ENCODE data around the gene TWF1. TPM values are rescaled to one million over a fixed set of nuclear protein-coding genes. Genes with fewer than 3 reads are reported as not detected.
"Not testable (repeated sequence)": the region's sequence is repeated elsewhere in the genome, so short reads cannot be mapped to it uniquely, and the experiment has no call there.

The TWF1 gene
- polyA plus RNA-seq (2013, experiment 1 of 4), result 40.9 TPM
- 37.2 TPM for polyA plus RNA-seq (2013, experiment 2 of 4)
- polyA plus RNA-seq (2013, experiment 3 of 4), result 34.6 TPM
- 39.6 TPM for polyA plus RNA-seq (2013, experiment 4 of 4)

DNA sequence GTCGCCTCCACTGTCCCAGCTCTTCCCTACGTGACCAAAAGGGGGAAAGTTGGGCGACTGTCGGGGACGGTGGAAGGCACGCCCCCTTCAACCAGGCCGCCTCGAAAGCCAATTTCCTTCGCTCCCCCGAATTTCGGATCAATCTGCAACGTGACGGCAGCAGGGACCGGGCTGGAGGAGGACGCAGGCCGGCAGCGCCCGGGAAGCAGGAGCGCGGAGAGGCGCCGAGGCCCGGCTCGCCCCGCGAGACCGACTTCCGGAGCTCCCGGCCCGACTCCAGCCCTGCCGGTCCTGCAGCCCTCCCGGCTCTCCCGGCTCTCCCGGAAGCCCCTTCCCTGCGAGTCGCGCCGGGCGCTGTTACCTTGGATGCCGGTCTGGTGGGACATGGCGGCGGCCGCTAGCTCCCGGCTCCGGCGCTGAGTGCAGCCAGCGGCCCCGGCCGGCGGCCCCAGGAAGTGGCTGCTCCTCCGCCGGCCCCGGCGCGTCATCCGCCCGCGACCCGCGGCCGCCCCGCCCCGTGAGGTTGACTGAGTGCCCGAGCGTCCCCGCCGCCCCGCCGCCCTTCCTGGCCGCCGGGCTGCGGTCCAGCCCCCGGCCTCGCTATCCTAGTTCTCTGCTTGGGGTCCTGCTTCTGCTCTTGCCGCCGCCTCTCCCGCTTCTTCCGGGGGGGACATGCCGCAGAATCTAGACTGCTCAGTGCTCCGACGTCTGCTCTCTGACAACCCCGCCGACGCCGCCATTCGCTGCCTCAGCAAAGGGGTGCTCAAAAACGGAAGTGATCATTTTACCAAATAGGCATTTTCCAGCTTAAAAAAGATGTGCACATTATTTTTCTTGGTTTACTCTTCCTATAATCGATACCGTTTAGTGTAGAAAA lies at the start of gene TWF1:
TSS of gene TWF1 (minus strand) at position 458 of the 877 bp plus-strand sequence. CDS start at position 386, 72 bp downstream.
- H3K27ac ChIP-seq (ENCODE audit: insufficient read depth, low read depth, low read length, poor library complexity, severe bottlenecking), result peak within 1 kb of the TSS; percentile 87
- no peaks in the 10 kb centered on the region for H3K4me1 ChIP-seq (ENCODE audit: control insufficient read depth, insufficient read depth, low read length)
- peak within 1 kb of the TSS; percentile 92 for H3K4me3 ChIP-seq (ENCODE audit: insufficient read depth, low read depth, low read length)
- no peaks in the 10 kb centered on the region for H3K9me3 ChIP-seq (ENCODE audit: control insufficient read depth, low read length)
- 0% methylated on average over 89 of the region's 89 CpGs for WGBS, 2 experiments
- H3K36me3 ChIP-seq (ENCODE audit: control insufficient read depth, insufficient read depth, low read length), result peaks cover under 1% of the 10 kb centered on the region
- no peaks in the 10 kb centered on the region for H3K27me3 ChIP-seq (ENCODE audit: control insufficient read depth, insufficient read depth, low read length, poor library complexity, severe bottlenecking)

DNA sequence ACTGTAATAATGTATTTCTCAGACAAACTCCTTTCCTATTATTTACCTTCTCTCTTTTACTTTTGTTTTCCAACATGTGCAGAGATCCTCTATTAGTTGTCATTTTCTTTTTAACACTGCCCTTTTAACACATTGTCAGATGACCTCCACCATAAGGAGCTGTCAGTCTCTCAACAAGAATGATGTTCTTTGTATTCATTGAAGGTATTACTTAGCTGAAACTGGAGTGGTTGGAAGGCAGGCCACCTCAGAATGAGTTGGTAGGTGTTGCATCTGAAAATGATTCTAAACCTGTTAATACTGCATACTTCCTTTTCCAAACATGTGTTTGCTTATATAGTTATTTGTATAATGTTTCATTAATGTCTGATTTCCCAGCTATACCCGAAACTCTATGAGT lies 46.6 kb upstream of the TWF1 start:
- no peaks in the 10 kb centered on the region for H3K27me3 ChIP-seq (ENCODE audit: control insufficient read depth, insufficient read depth, low read length, poor library complexity, severe bottlenecking)
- H3K4me3 ChIP-seq (ENCODE audit: insufficient read depth, low read depth, low read length), result no peak overlapping the region
- no peaks in the 10 kb centered on the region for H3K4me1 ChIP-seq (ENCODE audit: control insufficient read depth, insufficient read depth, low read length)
- H3K27ac ChIP-seq (ENCODE audit: insufficient read depth, low read depth, low read length, poor library complexity, severe bottlenecking), result no peak overlapping the region
- no peaks in the 10 kb centered on the region for H3K9me3 ChIP-seq (ENCODE audit: control insufficient read depth, low read length)
- H3K36me3 ChIP-seq (ENCODE audit: control insufficient read depth, insufficient read depth, low read length), result no peaks in the 10 kb centered on the region
- WGBS, 2 experiments, result no CpG with 5 or more reads among the region's 1 CpG

DNA sequence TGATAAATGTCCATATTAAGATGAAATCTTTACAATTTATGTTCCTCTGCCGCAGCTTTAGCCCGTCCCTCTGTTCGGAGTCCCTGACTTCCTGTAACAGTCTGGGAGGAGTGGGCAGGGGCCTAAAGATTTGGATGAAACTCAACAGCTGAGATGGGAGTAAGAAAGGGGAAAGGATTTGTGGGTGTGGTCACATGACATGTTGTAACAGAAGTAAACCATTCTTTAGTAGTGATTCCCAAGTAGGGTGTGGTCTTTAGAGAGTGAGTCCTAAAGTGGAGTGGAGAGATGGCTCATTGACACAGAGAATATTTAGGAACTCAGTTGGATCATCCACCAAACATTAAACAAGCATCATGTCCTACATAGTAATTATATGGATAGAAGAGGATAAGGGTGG lies 42.7 kb upstream of the TWF1 start:
- H3K27me3 ChIP-seq (ENCODE audit: control insufficient read depth, insufficient read depth, low read length, poor library complexity, severe bottlenecking), result no peaks in the 10 kb centered on the region
- H3K4me1 ChIP-seq (ENCODE audit: control insufficient read depth, insufficient read depth, low read length), result no peaks in the 10 kb centered on the region
- no peak overlapping the region for H3K27ac ChIP-seq (ENCODE audit: insufficient read depth, low read depth, low read length, poor library complexity, severe bottlenecking)
- no peaks in the 10 kb centered on the region for H3K36me3 ChIP-seq (ENCODE audit: control insufficient read depth, insufficient read depth, low read length)
- H3K4me3 ChIP-seq (ENCODE audit: insufficient read depth, low read depth, low read length), result no peak overlapping the region
- no peaks in the 10 kb centered on the region for H3K9me3 ChIP-seq (ENCODE audit: control insufficient read depth, low read length)
- WGBS, 2 experiments, result 98 to 100% methylated on average over 3 of the region's 3 CpGs

DNA sequence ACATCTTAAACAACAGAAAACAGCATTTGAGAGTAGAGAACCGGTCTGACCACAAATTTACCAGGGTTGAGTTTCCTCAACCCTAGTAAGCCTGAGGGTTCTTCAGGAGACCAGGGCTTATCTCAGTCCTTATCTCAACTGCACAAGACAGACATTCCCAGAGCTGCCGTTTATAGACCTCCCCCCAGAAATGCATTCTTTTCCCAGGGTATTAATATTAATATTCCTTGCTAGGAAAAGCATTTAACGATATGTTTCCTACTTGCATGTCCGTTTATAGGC lies 42.0 kb upstream of the TWF1 start:
- no peak overlapping the region for H3K4me3 ChIP-seq (ENCODE audit: insufficient read depth, low read depth, low read length)

DNA sequence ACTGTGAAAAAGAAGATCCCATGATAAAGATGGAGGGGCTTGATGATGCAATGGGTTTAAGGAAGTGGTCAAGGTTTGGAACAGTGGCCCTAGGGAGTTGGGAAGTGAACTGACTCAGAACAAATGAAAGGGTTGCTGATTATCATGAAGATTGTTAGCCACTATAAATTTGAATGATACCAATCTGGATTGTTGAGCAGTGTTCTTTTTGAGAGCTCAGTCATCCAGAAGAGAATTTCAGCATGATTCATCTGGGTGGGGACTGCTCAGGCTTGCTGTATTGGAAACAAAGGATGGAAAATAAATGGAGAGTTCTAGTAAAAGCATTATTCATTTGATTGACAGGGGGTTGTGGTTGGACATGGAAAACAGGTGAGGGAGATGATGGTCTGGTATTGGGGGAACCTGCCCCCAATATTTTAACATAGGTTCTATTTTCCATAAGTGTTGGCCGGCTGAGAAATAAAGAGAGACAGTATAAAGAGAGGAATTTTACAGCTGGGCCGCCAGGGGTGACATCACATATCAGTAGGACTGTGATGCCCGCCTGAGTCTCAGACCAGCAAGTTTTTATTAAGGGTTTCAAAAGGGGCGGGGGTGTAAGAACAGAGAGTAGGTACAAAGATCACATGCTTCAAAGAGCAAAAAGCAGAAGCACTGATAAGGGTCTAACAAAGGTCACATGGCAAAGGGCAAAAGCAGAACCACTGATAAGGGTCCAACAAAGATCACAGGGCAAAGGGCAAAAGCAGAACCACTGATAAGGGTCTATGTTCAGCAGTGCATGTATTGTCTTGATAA lies 41.5 kb upstream of the TWF1 start:
- not testable (repeated sequence) for H3K36me3 ChIP-seq (ENCODE audit: control insufficient read depth, insufficient read depth, low read length); H3K4me3 ChIP-seq (ENCODE audit: insufficient read depth, low read depth, low read length); H3K27ac ChIP-seq (ENCODE audit: insufficient read depth, low read depth, low read length, poor library complexity, severe bottlenecking); H3K9me3 ChIP-seq (ENCODE audit: control insufficient read depth, low read length); H3K27me3 ChIP-seq (ENCODE audit: control insufficient read depth, insufficient read depth, low read length, poor library complexity, severe bottlenecking); H3K4me1 ChIP-seq (ENCODE audit: control insufficient read depth, insufficient read depth, low read length)
- 87 to 88% methylated on average over 2 to 4 of the region's 4 CpGs for WGBS, 2 experiments

More for the DNA sequence above, 42.0 kb upstream of the TWF1 start:
- WGBS, 2 experiments, result 92 to 94% methylated on average over 4 of the region's 4 CpGs
- no peaks in the 10 kb centered on the region for H3K27me3 ChIP-seq (ENCODE audit: control insufficient read depth, insufficient read depth, low read length, poor library complexity, severe bottlenecking)
- H3K36me3 ChIP-seq (ENCODE audit: control insufficient read depth, insufficient read depth, low read length), result no peaks in the 10 kb centered on the region
- H3K27ac ChIP-seq (ENCODE audit: insufficient read depth, low read depth, low read length, poor library complexity, severe bottlenecking), result no peak overlapping the region
- no peaks in the 10 kb centered on the region for H3K9me3 ChIP-seq (ENCODE audit: control insufficient read depth, low read length)
- no peaks in the 10 kb centered on the region for H3K4me1 ChIP-seq (ENCODE audit: control insufficient read depth, insufficient read depth, low read length)

- H3K27ac ChIP-seq (ENCODE audit: insufficient read depth, low read depth, low read length, poor library complexity, severe bottlenecking), result no peak overlapping the region
- H3K27me3 ChIP-seq (ENCODE audit: control insufficient read depth, insufficient read depth, low read length, poor library complexity, severe bottlenecking), result peaks cover 15% of the 10 kb centered on the region
- H3K4me1 ChIP-seq (ENCODE audit: control insufficient read depth, insufficient read depth, low read length), result no peaks in the 10 kb centered on the region
- H3K36me3 ChIP-seq (ENCODE audit: control insufficient read depth, insufficient read depth, low read length), result no peaks in the 10 kb centered on the region
- no peak overlapping the region for H3K4me3 ChIP-seq (ENCODE audit: insufficient read depth, low read depth, low read length)
- 86 to 92% methylated on average over 1 of the region's 1 CpG for WGBS, 2 experiments
- no peaks in the 10 kb centered on the region for H3K9me3 ChIP-seq (ENCODE audit: control insufficient read depth, low read length)
Observed at GRCh38 chr12:43842259-43842658, 36.1 kb upstream of the TWF1 start.

- Histone ChIP-seq H3K4me3 (ENCODE audit: insufficient read depth, low read depth, low read length) (no peak overlapping the region), H3K9me3 (ENCODE audit: control insufficient read depth, low read length) (no peaks in the 10 kb centered on the region), H3K36me3 (ENCODE audit: control insufficient read depth, insufficient read depth, low read length) (no peaks in the 10 kb centered on the region), H3K27me3 (ENCODE audit: control insufficient read depth, insufficient read depth, low read length, poor library complexity, severe bottlenecking) (peaks cover 25% of the 10 kb centered on the region), H3K4me1 (ENCODE audit: control insufficient read depth, insufficient read depth, low read length) (no peaks in the 10 kb centered on the region), H3K27ac (ENCODE audit: insufficient read depth, low read depth, low read length, poor library complexity, severe bottlenecking) (no peak overlapping the region)
- 94 to 95% methylated on average over 3 of the region's 3 CpGs for WGBS, 2 experiments
Observed at GRCh38 chr12:43841253-43841652, 35.1 kb upstream of the TWF1 start.

DNA sequence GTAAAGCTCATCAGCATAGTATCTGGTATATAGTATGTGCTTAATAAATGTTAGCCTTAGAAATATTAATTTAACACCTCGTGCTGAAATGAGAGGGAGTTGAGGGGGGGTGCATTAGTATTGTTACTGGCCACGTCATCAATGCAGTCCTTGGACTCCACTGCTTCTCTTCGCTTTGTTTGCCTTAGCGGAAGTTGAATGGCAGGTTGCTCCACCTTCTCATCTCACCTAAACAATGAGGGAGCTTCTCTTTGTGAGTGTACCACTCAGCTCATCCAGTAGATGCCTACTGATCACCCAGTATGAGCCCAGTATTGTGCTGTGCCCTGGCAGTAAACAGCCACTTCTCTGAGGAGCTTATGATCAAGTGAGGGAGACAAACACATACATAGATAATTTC lies 34.2 kb upstream of the TWF1 start:
- Histone ChIP-seq H3K36me3 (ENCODE audit: control insufficient read depth, insufficient read depth, low read length) (no peaks in the 10 kb centered on the region), H3K27ac (ENCODE audit: insufficient read depth, low read depth, low read length, poor library complexity, severe bottlenecking) (no peak overlapping the region), H3K9me3 (ENCODE audit: control insufficient read depth, low read length) (no peaks in the 10 kb centered on the region), H3K4me1 (ENCODE audit: control insufficient read depth, insufficient read depth, low read length) (no peaks in the 10 kb centered on the region), H3K4me3 (ENCODE audit: insufficient read depth, low read depth, low read length) (no peak overlapping the region), H3K27me3 (ENCODE audit: control insufficient read depth, insufficient read depth, low read length, poor library complexity, severe bottlenecking) (peaks cover 34% of the 10 kb centered on the region)
- 71 to 81% methylated on average over 4 of the region's 4 CpGs for WGBS, 2 experiments

DNA sequence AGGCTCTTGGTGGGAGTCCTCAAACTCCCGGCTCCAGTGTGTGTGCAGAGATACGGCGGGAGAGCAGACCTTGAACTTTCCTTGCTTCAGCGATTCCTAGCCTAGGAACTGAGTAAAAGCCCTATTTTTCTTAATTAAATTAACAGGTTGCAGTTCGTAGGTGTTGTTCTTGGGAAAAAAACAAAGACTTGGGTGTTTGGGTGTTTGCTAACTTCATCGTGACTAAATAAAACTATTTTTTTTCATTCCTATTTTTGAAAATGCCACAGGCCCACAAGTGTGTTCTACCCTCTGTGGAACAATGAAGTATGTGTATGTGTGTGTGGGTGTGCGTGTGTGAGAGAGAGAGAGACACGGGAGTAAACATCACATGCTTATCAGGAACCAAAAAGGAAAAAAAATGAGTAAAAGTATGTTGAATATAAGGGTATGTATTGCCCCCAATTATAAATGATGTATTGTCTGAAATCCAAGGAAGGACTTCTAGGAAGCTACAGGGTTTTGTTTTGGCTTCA lies 30.4 kb upstream of the TWF1 start:
- H3K27ac ChIP-seq (ENCODE audit: insufficient read depth, low read depth, low read length, poor library complexity, severe bottlenecking), result no peak overlapping the region
- H3K4me1 ChIP-seq (ENCODE audit: control insufficient read depth, insufficient read depth, low read length), result no peaks in the 10 kb centered on the region
- peaks cover 55% of the 10 kb centered on the region for H3K27me3 ChIP-seq (ENCODE audit: control insufficient read depth, insufficient read depth, low read length, poor library complexity, severe bottlenecking)
- H3K9me3 ChIP-seq (ENCODE audit: control insufficient read depth, low read length), result no peaks in the 10 kb centered on the region
- WGBS, 2 experiments, result 32% methylated on average over 6 to 8 of the region's 8 CpGs
- peak overlapping the region; percentile 53 for H3K4me3 ChIP-seq (ENCODE audit: insufficient read depth, low read depth, low read length)
- no peaks in the 10 kb centered on the region for H3K36me3 ChIP-seq (ENCODE audit: control insufficient read depth, insufficient read depth, low read length)

Data from ectodermal cell (in vitro differentiated cells).